Uterus (tissue), 4 donors: ENCODE data around the gene ASTN2. TPM values are rescaled to one million over a fixed set of nuclear protein-coding genes. Genes with fewer than 3 reads are reported as not detected.

Source experiments
- DNase-seq, 2 donors: peaks; one replicate each; pipeline ENCODE4 v3.0.0-alpha.2; 2019 to 2020
- H3K27ac ChIP-seq, 2 donors: fragments of 200-600 bp; sonication (generic); 1 replicate in 1 of 2; 2 replicates in 1 of 2; pipeline ENCODE4 v1.5.1; 2016 to 2018
- H3K27me3 ChIP-seq, 2 donors: fragments of 200-600 bp; sonication (generic); one replicate each; pipeline ENCODE4 v1.5.1; 2018 to 2019; ENCODE audit warnings: control low read depth in 1 of 2
- H3K36me3 ChIP-seq, 2 donors: fragments of 200-600 bp; sonication (generic); one replicate each; pipeline ENCODE4 v1.5.1; 2019; ENCODE audit warnings: control low read depth in 1 of 2
- H3K4me1 ChIP-seq, 2 donors: fragments of 200-600 bp; sonication (generic); one replicate each; pipeline ENCODE4 v1.5.1; 2018 to 2019; ENCODE audit warnings: control low read depth in 1 of 2
- H3K4me3 ChIP-seq, 2 donors: fragments of 200-600 bp; sonication (generic); 1 replicate in 1 of 2; 2 replicates in 1 of 2; pipeline ENCODE4 v1.5.1; 2018 to 2019; ENCODE audit warnings: mild to moderate bottlenecking in 1 of 2
- H3K9me3 ChIP-seq, 2 donors: fragments of 200-600 bp; sonication (generic); one replicate each; pipeline ENCODE4 v1.5.1; 2019; ENCODE audit warnings: control low read depth in 1 of 2
- CTCF ChIP-seq, 4 experiments: fragments of 200-600 bp in 2 of 4; fragments of 450-650 bp in 2 of 4; sonication (generic) in 2 of 4; IDR thresholded peaks; one replicate each; pipeline ENCODE4 v1.5.1; 2016 to 2019; ENCODE audit warnings: antibody characterized with exemption in 4 of 4, mild to moderate bottlenecking in 2 of 4, moderate library complexity in 1 of 4
- POLR2A ChIP-seq, 2 donors: fragments of 450-650 bp; IDR thresholded peaks; one replicate each; pipeline ENCODE4 v1.6.1; 2016; ENCODE audit warnings: antibody characterized with exemption in 2 of 2, mild to moderate bottlenecking in 1 of 2, moderate library complexity in 1 of 2
- intact Hi-C: fragments of 100-400 bp; cut with DNase I; formaldehyde crosslinking; loops from one replicate; pipeline ENCODE4 v1.15.1; 2023; ENCODE audit warnings: low total_unique reads
- total RNA-seq, 4 donors: library from RNA; depleted of rRNA in 3 of 4; stranded (reverse); fragments of >200 nt in 3 of 4; gene quantifications; one replicate each; pipeline versions ENCODE4 v1.1.0 to v1.2.4, GENCODE V29; 2014 to 2023
- donor health status: DM: yes; HTN: yes; CAD: no.

ASTN2 gene
- total RNA-seq, 4 donors from 2014 or later: 1.8 to 8.6 (median 6.7) TPM

GRCh38 chr9:116724123-116724522 is 690.7 kb downstream of the ASTN2 start:
- TF ChIP-seq POLR2A (IDR thresholded peaks at IDR 0.05) (no peak), CTCF (IDR thresholded peaks at IDR 0.05) (no peak)
- H3K4me3 ChIP-seq: no peak overlapping the region
- H3K27me3 ChIP-seq: no peaks in the 10 kb centered on the region
- H3K9me3 ChIP-seq: no peaks in the 10 kb centered on the region
- no peaks in the 10 kb centered on the region for H3K36me3 ChIP-seq
- intact Hi-C loops: no loop called here
- H3K4me1 ChIP-seq: no peaks in the 10 kb centered on the region
- no peak overlapping the region for H3K27ac ChIP-seq
- DNase-seq: no peak

DNA sequence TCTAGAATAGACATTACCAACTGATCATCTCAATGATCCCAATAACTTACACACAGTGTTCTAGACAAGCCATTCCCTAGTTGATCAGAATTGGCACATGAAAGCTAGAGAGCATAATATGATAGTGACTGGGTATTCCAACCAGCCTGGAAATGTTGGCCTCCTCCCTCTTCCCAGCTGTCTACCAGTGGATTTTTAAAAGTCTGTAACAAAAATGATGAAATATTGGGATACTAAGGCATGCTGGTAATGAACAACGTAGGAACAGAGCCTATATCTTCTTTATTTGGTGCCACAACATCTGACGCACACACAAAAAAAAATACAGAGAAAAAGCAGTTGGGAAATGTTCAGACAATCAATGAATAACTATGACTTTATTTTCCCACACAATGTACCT is 692.9 kb downstream of the ASTN2 start:
- H3K36me3 ChIP-seq: no peaks in the 10 kb centered on the region
- intact Hi-C loops: no loop called here
- TF ChIP-seq POLR2A (IDR thresholded peaks at IDR 0.05): no peak
- no peak for TF ChIP-seq CTCF (IDR thresholded peaks at IDR 0.05)
- no peak overlapping the region for H3K4me3 ChIP-seq
- H3K27me3 ChIP-seq: no peaks in the 10 kb centered on the region
- DNase-seq: no peak
- no peaks in the 10 kb centered on the region for H3K4me1 ChIP-seq
- no peak overlapping the region for H3K27ac ChIP-seq
- no peaks in the 10 kb centered on the region for H3K9me3 ChIP-seq

GRCh38 chr9:116721411-116721810 is 693.4 kb downstream of the ASTN2 start:
- intact Hi-C loops: no loop called here
- Histone ChIP-seq H3K9me3 (no peaks in the 10 kb centered on the region), H3K36me3 (no peaks in the 10 kb centered on the region), H3K4me1 (no peaks in the 10 kb centered on the region), H3K4me3 (no peak overlapping the region), H3K27ac (no peak overlapping the region), H3K27me3 (no peaks in the 10 kb centered on the region)
- TF ChIP-seq CTCF (IDR thresholded peaks at IDR 0.05): no peak
- no peak for TF ChIP-seq POLR2A (IDR thresholded peaks at IDR 0.05)
- no peak for DNase-seq

GRCh38 chr9:116720111-116720510 is 694.7 kb downstream of the ASTN2 start:
- Histone ChIP-seq H3K27ac (no peak overlapping the region), H3K4me1 (no peaks in the 10 kb centered on the region), H3K4me3 (no peak overlapping the region), H3K36me3 (no peaks in the 10 kb centered on the region), H3K9me3 (no peaks in the 10 kb centered on the region), H3K27me3 (no peaks in the 10 kb centered on the region)
- no peak for DNase-seq
- no peak for TF ChIP-seq POLR2A (IDR thresholded peaks at IDR 0.05)
- TF ChIP-seq CTCF (IDR thresholded peaks at IDR 0.05): no peak
- intact Hi-C loops: no loop called here

- no peak for DNase-seq
- Histone ChIP-seq H3K4me3 (no peak overlapping the region), H3K27me3 (no peaks in the 10 kb centered on the region), H3K9me3 (no peaks in the 10 kb centered on the region), H3K36me3 (no peaks in the 10 kb centered on the region), H3K27ac (no peak overlapping the region), H3K4me1 (no peaks in the 10 kb centered on the region)
- intact Hi-C loops: no loop called here
- TF ChIP-seq CTCF (IDR thresholded peaks at IDR 0.05) (no peak), POLR2A (IDR thresholded peaks at IDR 0.05) (no peak)
Observed at GRCh38 chr9:116718111-116718510, 696.7 kb downstream of the ASTN2 start.
